Adrenal gland (tissue), 12 donors: Measurements from ENCODE around the gene PLEKHA5. TPM values are rescaled to one million over a fixed set of nuclear protein-coding genes. Genes with fewer than 3 reads are reported as not detected.

ENCODE experiments used
- DNase-seq, 7 donors: peaks; one replicate each; pipeline ENCODE4 v3.0.0-alpha.2; 2019 to 2020
- H3K27ac ChIP-seq, 5 donors: fragments of 200-600 bp; sonication (generic) in 4 of 5; 1 replicate in 3 of 5; 2 replicates in 2 of 5; pipeline versions ENCODE4 v1.5.1 to v1.8.0; 2016 to 2020; ENCODE audit warnings: mild to moderate bottlenecking in 1 of 5
- H3K27me3 ChIP-seq: fragments of 200-600 bp; 2 replicates; pipeline ENCODE4 v1.8.0; 2021
- H3K36me3 ChIP-seq, 2 donors: fragments of 200-600 bp; replicated peaks in 1 of 2; 1 replicate in 1 of 2; 2 replicates in 1 of 2; pipeline versions ENCODE4 v1.5.1 to v1.8.0; 2018 to 2022
- H3K4me1 ChIP-seq, 2 donors: fragments of 200-600 bp; replicated peaks in 1 of 2; 1 replicate in 1 of 2; 2 replicates in 1 of 2; pipeline versions ENCODE4 v1.5.1 to v1.8.0; 2018 to 2021
- H3K4me3 ChIP-seq, 4 donors: fragments of 200-600 bp; sonication (generic) in 3 of 4; one replicate each; pipeline ENCODE4 v1.5.1; 2016 to 2018
- H3K9me3 ChIP-seq, 3 donors: fragments of 200-600 bp; sonication (generic) in 1 of 3; replicated peaks in 1 of 3; 1 replicate in 2 of 3; 2 replicates in 1 of 3; pipeline versions ENCODE4 v1.5.1 to v1.8.0; 2016 to 2021
- CTCF ChIP-seq, 6 experiments: fragments of 450-650 bp in 4 of 6; fragments of 200-600 bp in 2 of 6; sonication (generic) in 1 of 6; IDR thresholded peaks; 1 replicate in 5 of 6; 2 replicates in 1 of 6; pipeline versions ENCODE4 v1.5.1 to v1.8.0; 2016 to 2021; ENCODE audit warnings: antibody characterized with exemption in 6 of 6, mild to moderate bottlenecking in 2 of 6, moderate library complexity in 1 of 6
- POLR2A ChIP-seq, 2 donors: fragments of 450-650 bp; IDR thresholded peaks; one replicate each; pipeline ENCODE4 v1.6.1; 2017; ENCODE audit warnings: antibody characterized with exemption in 2 of 2, mild to moderate bottlenecking in 2 of 2, moderate library complexity in 1 of 2
- WGBS, 4 donors: extraction: QIAGEN DNeasy Blood & Tissue Kit in 2 of 4; methylation state at CpG; one replicate each; pipeline versions ENCODE4 v1.1.5 to v1.1.7; 2013 to 2017; 5-methylcytosine and 5-hydroxymethylcytosine counted together
- intact Hi-C, 2 donors: fragments of 100-400 bp; cut with DNase I; formaldehyde crosslinking; loops; one replicate each; pipeline versions ENCODE4 v1.14.1 to v1.15.0; 2022 to 2023
- polyA plus RNA-seq, 3 donors: library from polyadenylated mRNA; stranded (reverse); fragments of 200-250 nt in 2 of 3; fragments of 350-450 nt in 1 of 3; fragmentation: Illumina TruSeq in 1 of 3; extraction: RNeasy Lipid Tissue Mini Kit (QIAGEN cat#74804) in 1 of 3; gene quantifications; one replicate each; pipeline ENCODE4 v1.2.3, GENCODE V29; 2013 to 2014
- total RNA-seq, 9 donors: library from RNA; depleted of rRNA in 4 of 9; stranded (reverse); fragments of >200 nt in 4 of 9; fragments of 120-200 nt in 1 of 9; fragmentation: NEBNext Ultra II Directional in 1 of 9; extraction: Animal tissue kit (Norgen Biotek cat#: 25700) in 1 of 9; gene quantifications; one replicate each; pipeline versions ENCODE4 v1.1.0 to v1.2.4, GENCODE V29; 2013 to 2023
- donor health status: healthy with polysubstance abuse.
- donor health status: Bipolar disorder and iron deficiency.
- donor health status: DM: yes; HTN: yes; CAD: no.
- donor health status: DM: no; HTN: no; CAD: no.
- donor health status: DM: no; HTN: no; CAD: no.
- donor health status: DM: yes; HTN: yes; CAD: no.

The PLEKHA5 gene
- total and polyA plus RNA-seq, 12 donors, result 26.1 to 165 (median 95.7) TPM

- intact Hi-C loops, result no loop called here
- Histone ChIP-seq H3K4me1 (no peaks in the 10 kb centered on the region), H3K27ac (no peak overlapping the region), H3K4me3 (no peak overlapping the region), H3K27me3 (no peaks in the 10 kb centered on the region), H3K9me3 (no peaks in the 10 kb centered on the region), H3K36me3 (no peaks in the 10 kb centered on the region)
- no peak for DNase-seq
- no peak for TF ChIP-seq CTCF (IDR thresholded peaks at IDR 0.05)
- no peak for TF ChIP-seq POLR2A (IDR thresholded peaks at IDR 0.05)
- 84 to 93% (median 91%) methylated on average over 3 of the region's 3 CpGs for WGBS, 4 donors
Observed at GRCh38 chr12:19110221-19110940, 19.2 kb upstream of the PLEKHA5 start.

GRCh38 chr12:19113464-19113863 lies 16.1 kb upstream of the PLEKHA5 start:
- Histone ChIP-seq H3K4me3 (no peak overlapping the region), H3K27me3 (no peaks in the 10 kb centered on the region), H3K27ac (no peak overlapping the region), H3K9me3 (no peaks in the 10 kb centered on the region), H3K4me1 (no peaks in the 10 kb centered on the region), H3K36me3 (no peaks in the 10 kb centered on the region)
- intact Hi-C loops, result no loop called here
- 96 to 100% (median 98%) methylated on average over 3 of the region's 3 CpGs for WGBS, 4 donors
- TF ChIP-seq POLR2A (IDR thresholded peaks at IDR 0.05) (no peak), CTCF (IDR thresholded peaks at IDR 0.05) (no peak)
- no peak for DNase-seq

GRCh38 chr12:19115285-19115684 lies 14.2 kb upstream of the PLEKHA5 start:
- Histone ChIP-seq H3K27ac (no peak overlapping the region), H3K36me3 (no peaks in the 10 kb centered on the region), H3K27me3 (no peaks in the 10 kb centered on the region), H3K4me1 (no peaks in the 10 kb centered on the region), H3K4me3 (no peak overlapping the region), H3K9me3 (no peaks in the 10 kb centered on the region)
- intact Hi-C loops, result no loop called here
- no peak for DNase-seq
- TF ChIP-seq CTCF (IDR thresholded peaks at IDR 0.05), result no peak
- no peak for TF ChIP-seq POLR2A (IDR thresholded peaks at IDR 0.05)
- WGBS, 4 donors, result 48 to 98% (median 94%) methylated on average over 1 of the region's 1 CpG

GRCh38 chr12:19119440-19119839 lies 10.1 kb upstream of the PLEKHA5 start:
- H3K36me3 ChIP-seq, result no peaks in the 10 kb centered on the region
- H3K4me1 ChIP-seq, result no peaks in the 10 kb centered on the region
- H3K4me3 ChIP-seq, result no peak overlapping the region
- TF ChIP-seq POLR2A (IDR thresholded peaks at IDR 0.05) (no peak), CTCF (IDR thresholded peaks at IDR 0.05) (no peak)
- H3K9me3 ChIP-seq, result no peaks in the 10 kb centered on the region
- no peak overlapping the region for H3K27ac ChIP-seq
- 93 to 97% (median 95%) methylated on average over 3 of the region's 3 CpGs for WGBS, 4 donors
- no peaks in the 10 kb centered on the region for H3K27me3 ChIP-seq
- DNase-seq, result no peak
- intact Hi-C loops, result no loop called here
